ENCODE data around the gene FNBP1L. TPM values are rescaled to one million over a fixed set of nuclear protein-coding genes. Genes with fewer than 3 reads are reported as not detected.

Gene FNBP1L
- total and polyA plus RNA-seq, 2 of the 8 experiments (the other 6 are each of a cell fraction or from before 2014, with no cell fraction given), result 48.9 to 95.9 TPM

- Histone ChIP-seq H3K79me1 (ENCODE audit: low read depth, low read length) (peaks cover 2% of the 10 kb centered on the region; the same call in 1 of the 2 replicates), H3K14ac (ENCODE audit: insufficient read length) (no peak overlapping the region), H3K18ac (ENCODE audit: extremely low read depth, low read length) (no peak overlapping the region), H4K20me1 (replicated peaks in 1 of 2; ENCODE audit: control insufficient read depth in 1 of 2, insufficient read depth in 2 of 2, low read length in 2 of 2) (peaks cover 2% of the 10 kb centered on the region in 2 experiments), H3K4ac (replicated peaks; ENCODE audit: insufficient read length, low read depth, low read length) (no peak overlapping the region), H4K8ac (ENCODE audit: extremely low read depth, insufficient read depth, low read length) (no peak overlapping the region), H2AFZ (ENCODE audit: low read length) (no peak overlapping the region), H3K9me3 (ENCODE audit: insufficient read depth in 2 of 2, low read depth in 1 of 2, low read length in 1 of 2) (no peaks in the 10 kb centered on the region), H2BK15ac (ENCODE audit: low read length) (no peak overlapping the region), H2AK5ac (ENCODE audit: low read depth, low read length) (no peak overlapping the region), H3K4me1 (replicated peaks in 1 of 4; ENCODE audit: control insufficient read depth in 3 of 4, insufficient read depth in 4 of 4, low read length in 3 of 4) (no peaks in the 10 kb centered on the region), H3K27ac (ENCODE audit: low read depth, low read length) (no peak overlapping the region), H4K5ac (ENCODE audit: insufficient read length, low read depth, low read length) (no peak overlapping the region), H2BK120ac (replicated peaks; ENCODE audit: low read depth, low read length) (no peak overlapping the region), H3K9ac (replicated peaks in 1 of 4; ENCODE audit: extremely low read depth in 1 of 4, low read depth in 3 of 4, low read length in 3 of 4) (no peak overlapping the region), H3K23me2 (ENCODE audit: low read depth, low read length) (no peaks in the 10 kb centered on the region), H3K79me2 (ENCODE audit: control insufficient read depth in 1 of 2, insufficient read depth in 2 of 2, low read length in 2 of 2) (peaks cover 0 to 22% of the 10 kb centered on the region in 2 experiments; a peak in 2 of 4 replicates), H3K56ac (replicated peaks; ENCODE audit: insufficient read length, low read depth, low read length) (no peak overlapping the region), H3K23ac (ENCODE audit: insufficient read length) (no peak overlapping the region), H2BK12ac (ENCODE audit: low read depth, low read length) (no peak overlapping the region), H3K36me3 (ENCODE audit: control insufficient read depth in 2 of 4, insufficient read depth in 4 of 4, low read length in 3 of 4) (peaks cover 0 to 55% (median 14%) of the 10 kb centered on the region in 4 experiments; a peak in 5 of 8 replicates), H2BK5ac (ENCODE audit: low read depth, low read length) (no peak overlapping the region), H2BK20ac (ENCODE audit: low read length) (no peak overlapping the region), H3K4me3 (ENCODE audit: extremely low read depth in 1 of 4, insufficient read depth in 2 of 4, low read depth in 3 of 4, low read length in 4 of 4) (no peak overlapping the region), H3K4me2 (ENCODE audit: insufficient read depth in 1 of 2, low read depth in 2 of 2, low read length in 2 of 2) (no peak overlapping the region), H3K27me3 (replicated peaks in 1 of 4; ENCODE audit: control insufficient read depth in 3 of 4, extremely low read depth in 1 of 4, insufficient read depth in 3 of 4, low read length in 3 of 4) (no peaks in the 10 kb centered on the region), H4K91ac (replicated peaks; ENCODE audit: insufficient read length, low read length) (no peak overlapping the region)
- 88% methylated on average over 2 of the region's 2 CpGs; no CpG with 5 or more reads in 1 of the 2 experiments for WGBS, 2 experiments (ENCODE audit: extremely low coverage in 1 of 2, insufficient coverage in 1 of 2, insufficient read length in 1 of 2, insufficient replicate concordance in 2 of 2, low coverage in 1 of 2, low lambda C conversion rate in 2 of 2, missing lambda C conversion rate in 1 of 2)
- POLR2A ChIA-PET (ENCODE audit: partially characterized antibody), result interaction anchor here (1.1 kb wide), 1 partner anchor 25 kb away, joined by 3 read pairs; no protein-coding TSS in a partner anchor
- FAIRE-seq (no peak), DNase-seq (ENCODE audit: low read depth in 1 of 2, low spot score in 2 of 2) (no peak)
- CTCF ChIA-PET (ENCODE audit: partially characterized antibody), result no interaction called here
- TF ChIP-seq BCL11A (IDR thresholded peaks at IDR 0.05; ENCODE audit: low read depth in 2 of 2, low read length in 2 of 2) (no peak), ATF3 (IDR thresholded peaks at IDR 0.05; ENCODE audit: insufficient read depth, low read depth, low read length) (no peak), NANOG (IDR thresholded peaks at IDR 0.05; ENCODE audit: insufficient read depth, low read depth, low read length, poor library complexity, severe bottlenecking) (no peak), TEAD4 (IDR thresholded peaks at IDR 0.05; ENCODE audit: low read depth, low read length) (no peak), NRF1 (IDR thresholded peaks at IDR 0.05; ENCODE audit: low read depth, low read length) (no peak), TCF12 (IDR thresholded peaks at IDR 0.05; ENCODE audit: low read depth, low read length) (no peak), POLR2AphosphoS5 (IDR thresholded peaks at IDR 0.05; ENCODE audit: low read depth, low read length) (no peak), GTF2F1 (IDR thresholded peaks at IDR 0.05; ENCODE audit: borderline replicate concordance, low read depth, low read length) (no peak), CTBP2 (IDR thresholded peaks at IDR 0.05; ENCODE audit: borderline replicate concordance, insufficient read depth, insufficient read length, low read length) (no peak), KDM5A (IDR thresholded peaks at IDR 0.05; ENCODE audit: low read length) (no peak), GABPA (IDR thresholded peaks at IDR 0.05; ENCODE audit: borderline replicate concordance, insufficient read depth, low read length) (no peak), SUZ12 (IDR thresholded peaks at IDR 0.05; ENCODE audit: low read length) (no peak), SP4 (IDR thresholded peaks at IDR 0.05; ENCODE audit: low read length) (no peak), MAFK (IDR thresholded peaks at IDR 0.05; ENCODE audit: low read depth, low read length) (no peak)
Measured at GRCh38 chr1:93526431-93526830, 78.5 kb downstream of the FNBP1L start.

Measured in H1 (cell line).